GM12878 (cell line): ENCODE data around the gene TMEM11. TPM values are rescaled to one million over a fixed set of nuclear protein-coding genes. Genes with fewer than 3 reads are reported as not detected.

Experiments used
- ATAC-seq: fragments of 200-7000 bp; cut with Tn5 transposase; 3 replicates; pipeline ENCODE4 v1.9.1; 2020; ENCODE audit warnings: mild to moderate bottlenecking, moderate library complexity
- BruUV-seq: library from RNA; stranded (reverse); fragments of 400-500 nt; replicated peaks from 2 replicates; lab custom pipeline; 2021; lab: Mats Ljungman, UMichigan
- CTCF ChIA-PET: fragments of 300-600 bp; sonication (Branson Sonifier 250); formaldehyde crosslinking; extraction: SDS; loops from one replicate; lab custom pipeline; 2021; ENCODE audit warnings: inconsistent platforms; lab: Yijun Ruan, JAX
- POLR2A ChIA-PET: fragments of 350-600 bp; formaldehyde crosslinking; extraction: SDS; loops from one replicate; lab custom pipeline; 2021; ENCODE audit warnings: inconsistent platforms; lab: Charles Lee
- RAD21 ChIA-PET: fragments of 300-600 bp; sonication (Branson Sonifier 250); formaldehyde crosslinking; loops from one replicate; lab custom pipeline; 2023; ENCODE audit warnings: antibody characterized with exemption; ENCODE audit not compliant: unreplicated experiment; lab: Charles Lee
- SMC1A ChIA-PET: fragments of 300-600 bp; sonication (Branson Sonifier 250); formaldehyde crosslinking; loops from one replicate; lab custom pipeline; 2023; ENCODE audit not compliant: unreplicated experiment, uncharacterized antibody; lab: Charles Lee
- DNase-seq: peaks from one replicate; pipeline ENCODE4 v3.0.0-alpha.2; 2011; ENCODE audit warnings: low read depth, low spot score
- FAIRE-seq: peaks from 3 replicates; lab custom pipeline; 2011; peaks lifted over from hg19 to GRCh38; lab: Jason Lieb, UNC
- H2AFZ ChIP-seq: 2 replicates; pipeline ENCODE4 v1.6.0; 2011; ENCODE audit warnings: low read depth, low read length, control low read depth; ENCODE audit not compliant: control insufficient read depth
- H3K27ac ChIP-seq: 2 replicates; pipeline ENCODE4 v1.5.1; 2011; ENCODE audit warnings: control low read depth; ENCODE audit not compliant: control insufficient read depth, insufficient read depth
- H3K27me3 ChIP-seq, 2 experiments: replicated peaks in 1 of 2; 2 replicates each; pipeline versions ENCODE4 v1.6.0 to v1.6.1; 2011; ENCODE audit warnings: low read length in 1 of 2; ENCODE audit not compliant: control insufficient read depth in 2 of 2, insufficient read depth in 2 of 2
- H3K36me3 ChIP-seq, 2 experiments: 2 replicates each; pipeline ENCODE4 v1.5.1; 2011; ENCODE audit warnings: low read length in 1 of 2; ENCODE audit not compliant: control insufficient read depth in 2 of 2, insufficient read depth in 2 of 2
- H3K4me1 ChIP-seq: 2 replicates; pipeline ENCODE4 v1.6.1; 2011; ENCODE audit warnings: mild to moderate bottlenecking, low read length, moderate library complexity, mixed read lengths; ENCODE audit not compliant: control insufficient read depth, insufficient read depth
- H3K4me2 ChIP-seq: 2 replicates; pipeline ENCODE4 v1.6.0; 2011; ENCODE audit warnings: control low read depth; ENCODE audit not compliant: control insufficient read depth, insufficient read depth
- H3K4me3 ChIP-seq: fragments of 200-600 bp; sonication (generic); 2 replicates; pipeline ENCODE4 v1.5.1; 2016
- H3K79me2 ChIP-seq: 2 replicates; pipeline ENCODE4 v1.6.0; 2011; ENCODE audit warnings: low read length; ENCODE audit not compliant: control insufficient read depth, insufficient read depth
- H3K9ac ChIP-seq: 2 replicates; pipeline ENCODE4 v1.8.0; 2011; ENCODE audit warnings: low read length, control low read depth, mixed read lengths; ENCODE audit not compliant: control insufficient read depth, insufficient read depth
- H3K9me3 ChIP-seq: replicated peaks from 3 replicates; pipeline ENCODE4 v1.5.1; 2011; ENCODE audit warnings: mild to moderate bottlenecking, low read length; ENCODE audit not compliant: control insufficient read depth, insufficient read depth
- H4K20me1 ChIP-seq: 2 replicates; pipeline ENCODE4 v1.6.0; 2011; ENCODE audit not compliant: control insufficient read depth, insufficient read depth
- BCL11A ChIP-seq: IDR thresholded peaks from 2 replicates; pipeline ENCODE4 v1.6.1; 2011; ENCODE audit warnings: low read depth, low read length
- BCLAF1 ChIP-seq: fragments of 450-650 bp; IDR thresholded peaks from 2 replicates; pipeline ENCODE4 v1.6.1; 2017; ENCODE audit warnings: antibody characterized with exemption, mild to moderate bottlenecking, moderate library complexity
- EED ChIP-seq: sonication (generic); IDR thresholded peaks from 2 replicates; pipeline ENCODE4 v1.6.1; 2016; ENCODE audit warnings: antibody characterized with exemption, low read depth
- EP300 ChIP-seq, 2 experiments: fragments of 150-350 bp in 1 of 2; IDR thresholded peaks; 2 replicates each; pipeline ENCODE4 v1.6.1; 2011 to 2012; ENCODE audit warnings: low read depth in 2 of 2, low read length in 2 of 2, borderline replicate concordance in 1 of 2, improper control_type of control experiment in 1 of 2, inconsistent platforms in 1 of 2; ENCODE audit not compliant: control insufficient read depth in 1 of 2
- ESRRA ChIP-seq: IDR thresholded peaks from 2 replicates; pipeline ENCODE4 v1.6.1; 2012; ENCODE audit warnings: mild to moderate bottlenecking, low read length, improper control_type of control experiment
- EZH2 ChIP-seq: IDR thresholded peaks from 2 replicates; pipeline ENCODE4 v1.6.1; 2012; ENCODE audit warnings: low read depth, mild to moderate bottlenecking, control low read depth, inconsistent platforms, low read length, borderline replicate concordance; ENCODE audit not compliant: control insufficient read depth
- IKZF1 ChIP-seq: fragments of 450-650 bp; conservative IDR thresholded peaks from 2 replicates; pipeline ENCODE4 v1.6.1; 2017; ENCODE audit warnings: antibody characterized with exemption, mild to moderate bottlenecking
- MAX ChIP-seq: IDR thresholded peaks from 2 replicates; pipeline ENCODE4 v1.6.1; 2012; ENCODE audit warnings: low read depth, low read length, improper control_type of control experiment
- SIX5 ChIP-seq: IDR thresholded peaks from 2 replicates; pipeline ENCODE4 v1.6.1; 2011; ENCODE audit warnings: mild to moderate bottlenecking, low read depth, low read length, moderate library complexity; ENCODE audit not compliant: severe bottlenecking
- SMC3 ChIP-seq: IDR thresholded peaks from 2 replicates; pipeline ENCODE4 v1.6.1; 2011; ENCODE audit warnings: low read length, improper control_type of control experiment, borderline replicate concordance
- STAT1 ChIP-seq: fragments of 450-650 bp; conservative IDR thresholded peaks from 2 replicates; pipeline ENCODE4 v1.6.1; 2014; ENCODE audit warnings: antibody characterized with exemption, mild to moderate bottlenecking
- TARDBP ChIP-seq: IDR thresholded peaks from 2 replicates; pipeline ENCODE4 v1.6.1; 2016; ENCODE audit warnings: borderline replicate concordance
- ZBED1 ChIP-seq: IDR thresholded peaks from 2 replicates; pipeline ENCODE4 v1.6.1; 2016; ENCODE audit warnings: borderline replicate concordance
- ZNF687 ChIP-seq: fragments of 450-650 bp; IDR thresholded peaks from 2 replicates; pipeline ENCODE4 v1.6.1; 2017; ENCODE audit warnings: mild to moderate bottlenecking, moderate library complexity
- WGBS: methylation state at CpG from one replicate; pipeline ENCODE4 v1.1.6; 2016; ENCODE audit warnings: low lambda C conversion rate; ENCODE audit not compliant: insufficient replicate concordance, insufficient coverage; ENCODE audit errors: missing lambda C conversion rate; 5-methylcytosine and 5-hydroxymethylcytosine counted together
- in situ Hi-C: fragments of 300-500 bp; cut with MboI; formaldehyde crosslinking; loops from 9 replicates; pipeline ENCODE4 v1.14.3; 2018; ENCODE audit warnings: mixed read lengths
- intact Hi-C: fragments of 100-400 bp; cut with micrococcal nuclease; formaldehyde crosslinking; loops from one replicate; pipeline ENCODE4 v1.14.2; 2022; ENCODE audit not compliant: unreplicated experiment
- polyA plus RNA-seq, 11 experiments: library from polyadenylated mRNA; depleted of rRNA in 4 of 11; unstranded in 6 of 11; stranded (reverse) in 5 of 11; fragments of >200 nt; fragmentation: Nextera tagmentation in 4 of 11; fragmentation: Illumina TruSeq in 1 of 11; extraction: Ambion mirVana in 4 of 11; extraction: Trizol in 1 of 11; gene quantifications; 1 replicate in 1 of 11; 2 replicates in 10 of 11; pipeline versions ENCODE4 v1.2.1 to v1.2.3, GENCODE V29; 2011 to 2016; ENCODE audit warnings: inconsistent platforms in 2 of 11, missing spikeins in 2 of 11, low read depth in 1 of 11
- total RNA-seq, 4 experiments: library from RNA; depleted of rRNA in 3 of 4; stranded (reverse); fragments of >200 nt in 3 of 4; fragmentation: Illumina TruSeq in 1 of 4; extraction: Trizol in 1 of 4; gene quantifications; 2 replicates each; pipeline versions ENCODE4 v1.2.1 to v1.2.3, GENCODE V29; 2013 to 2021
- TF ChIP-seq, protein P1 (sequence below): fragments of 450-650 bp; IDR thresholded peaks from 2 replicates; pipeline ENCODE4 v1.6.1; 2017; ENCODE audit warnings: mild to moderate bottlenecking, low read depth, inconsistent platforms; ENCODE audit not compliant: poor library complexity, severe bottlenecking

TMEM11 gene
- total and polyA plus RNA-seq, 10 of the 15 experiments (the other 5 are each of a cell fraction or from before 2014, with no cell fraction given) = 14.4 to 63.4 (median 27.2) TPM

GRCh38 chr17:21208352-21208751 is 5.6 kb downstream of the TMEM11 start:
- no peak for ATAC-seq
- peaks cover 69% of the 10 kb centered on the region for H3K79me2 ChIP-seq
- H3K27ac ChIP-seq = no peak overlapping the region
- no peaks in the 10 kb centered on the region for H3K27me3 ChIP-seq
- WGBS = 84% methylated on average over 7 of the region's 7 CpGs
- peaks cover 5 to 9% of the 10 kb centered on the region in 2 experiments; a peak in 3 of 4 replicates for H3K36me3 ChIP-seq
- SMC1A ChIA-PET = no interaction called here
- no peak overlapping the region for H2AFZ ChIP-seq
- FAIRE-seq = no peak
- H3K9ac ChIP-seq = no peak overlapping the region
- no TSS peak for BruUV-seq
- POLR2A ChIA-PET = no interaction called here
- H3K9me3 ChIP-seq = no peaks in the 10 kb centered on the region
- DNase-seq = no peak
- no peak overlapping the region for H3K4me3 ChIP-seq
- in situ Hi-C loops = no loop called here
- intact Hi-C loops = no loop called here
- H3K4me1 ChIP-seq = peaks cover 9% of the 10 kb centered on the region; the same call in 1 of the 2 replicates
- RAD21 ChIA-PET = no interaction called here
- no peak for TF ChIP-seq EED
- TF ChIP-seq IKZF1 = no peak
- no peak for TF ChIP-seq EP300 (IDR thresholded peaks at IDR 0.05; ENCODE audit: borderline replicate concordance in 1 of 2, control insufficient read depth in 1 of 2, low read depth in 2 of 2, low read length in 2 of 2)
- no peak for TF ChIP-seq SMC3
- TF ChIP-seq MAX = no peak
- TF ChIP-seq SIX5 = no peak
- no peak for TF ChIP-seq ESRRA
- no peak for TF ChIP-seq ZBED1
- TF ChIP-seq, protein P1, sequence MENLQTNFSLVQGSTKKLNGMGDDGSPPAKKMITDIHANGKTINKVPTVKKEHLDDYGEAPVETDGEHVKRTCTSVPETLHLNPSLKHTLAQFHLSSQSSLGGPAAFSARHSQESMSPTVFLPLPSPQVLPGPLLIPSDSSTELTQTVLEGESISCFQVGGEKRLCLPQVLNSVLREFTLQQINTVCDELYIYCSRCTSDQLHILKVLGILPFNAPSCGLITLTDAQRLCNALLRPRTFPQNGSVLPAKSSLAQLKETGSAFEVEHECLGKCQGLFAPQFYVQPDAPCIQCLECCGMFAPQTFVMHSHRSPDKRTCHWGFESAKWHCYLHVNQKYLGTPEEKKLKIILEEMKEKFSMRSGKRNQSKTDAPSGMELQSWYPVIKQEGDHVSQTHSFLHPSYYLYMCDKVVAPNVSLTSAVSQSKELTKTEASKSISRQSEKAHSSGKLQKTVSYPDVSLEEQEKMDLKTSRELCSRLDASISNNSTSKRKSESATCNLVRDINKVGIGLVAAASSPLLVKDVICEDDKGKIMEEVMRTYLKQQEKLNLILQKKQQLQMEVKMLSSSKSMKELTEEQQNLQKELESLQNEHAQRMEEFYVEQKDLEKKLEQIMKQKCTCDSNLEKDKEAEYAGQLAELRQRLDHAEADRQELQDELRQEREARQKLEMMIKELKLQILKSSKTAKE = no peak
- no peak for TF ChIP-seq STAT1
- TF ChIP-seq BCLAF1 = no peak
- TF ChIP-seq ZNF687 = no peak
- no peak for TF ChIP-seq BCL11A
- no peak for TF ChIP-seq TARDBP
- TF ChIP-seq EZH2 = no peak
- CTCF ChIA-PET = no interaction called here
- H4K20me1 ChIP-seq = peaks cover 10% of the 10 kb centered on the region
- H3K4me2 ChIP-seq = no peak overlapping the region
